Thyroid gland (tissue), 4 donors: ENCODE measurements around the gene RAB40B. TPM values are rescaled to one million over a fixed set of nuclear protein-coding genes. Genes with fewer than 3 reads are reported as not detected.

Experiments used
- DNase-seq, 2 donors: peaks; one replicate each; pipeline ENCODE4 v3.0.0-alpha.2; 2019
- H3K27ac ChIP-seq, 3 donors: fragments of 200-600 bp; sonication (generic); 1 replicate in 2 of 3; 2 replicates in 1 of 3; pipeline ENCODE4 v1.5.1; 2016 to 2019; ENCODE audit warnings: mild to moderate bottlenecking in 1 of 3, moderate library complexity in 1 of 3
- H3K27me3 ChIP-seq: fragments of 200-600 bp; sonication (generic); one replicate; pipeline ENCODE4 v1.5.1; 2019
- H3K36me3 ChIP-seq, 2 donors: fragments of 200-600 bp; sonication (generic); one replicate each; pipeline ENCODE4 v1.5.1; 2016 to 2019
- H3K4me1 ChIP-seq, 2 donors: fragments of 200-600 bp; sonication (generic); one replicate each; pipeline ENCODE4 v1.5.1; 2017 to 2019
- H3K4me3 ChIP-seq, 3 donors: fragments of 200-600 bp; sonication (generic); replicated peaks in 1 of 3; 1 replicate in 2 of 3; 2 replicates in 1 of 3; pipeline ENCODE4 v1.5.1; 2016; ENCODE audit warnings: mild to moderate bottlenecking in 1 of 3
- H3K9me3 ChIP-seq: fragments of 200-600 bp; sonication (generic); one replicate; pipeline ENCODE4 v1.5.1; 2017
- CTCF ChIP-seq, 6 experiments: fragments of 200-600 bp in 3 of 6; fragments of 450-650 bp in 3 of 6; sonication (generic) in 3 of 6; IDR thresholded peaks; one replicate each; pipeline ENCODE4 v1.5.1; 2016 to 2019; ENCODE audit warnings: antibody characterized with exemption in 6 of 6, mild to moderate bottlenecking in 2 of 6, inconsistent platforms in 1 of 6, moderate library complexity in 1 of 6
- POLR2A ChIP-seq, 2 donors: fragments of 450-650 bp; IDR thresholded peaks; one replicate each; pipeline ENCODE4 v1.6.1; 2017; ENCODE audit warnings: antibody characterized with exemption in 2 of 2, mild to moderate bottlenecking in 2 of 2, moderate library complexity in 1 of 2
- WGBS, 2 donors: methylation state at CpG; one replicate each; pipeline ENCODE4 v1.1.5; 2017; 5-methylcytosine and 5-hydroxymethylcytosine counted together
- intact Hi-C: fragments of 100-400 bp; cut with DNase I; formaldehyde crosslinking; loops from one replicate; pipeline ENCODE4 v1.15.1; 2023
- total RNA-seq, 4 donors: library from RNA; depleted of rRNA; stranded (reverse); fragments of >200 nt; gene quantifications; one replicate each; pipeline ENCODE4 v1.2.3, GENCODE V29; 2016

The RAB40B gene
- total RNA-seq, 4 donors from 2014 or later, result 6.2 to 19.3 (median 11.3) TPM

- H3K36me3 ChIP-seq, result no peaks in the 10 kb centered on the region
- intact Hi-C loops, result no loop called here
- no peak for DNase-seq
- TF ChIP-seq POLR2A (IDR thresholded peaks at IDR 0.05) (no peak), CTCF (IDR thresholded peaks at IDR 0.05) (no peak)
- no peak overlapping the region for H3K27ac ChIP-seq
- no peaks in the 10 kb centered on the region for H3K9me3 ChIP-seq
- WGBS, 2 donors, result 85 to 87% methylated on average over 13 of the region's 13 CpGs
- H3K27me3 ChIP-seq, result no peaks in the 10 kb centered on the region
- no peak overlapping the region for H3K4me3 ChIP-seq
- no peaks in the 10 kb centered on the region for H3K4me1 ChIP-seq
These were observed 14.2 kb downstream of the RAB40B start for GRCh38 chr17:82684228-82684841.

GRCh38 chr17:82683534-82683933 lies 15.0 kb downstream of the RAB40B start:
- no peak for DNase-seq
- no peak overlapping the region for H3K27ac ChIP-seq
- H3K4me3 ChIP-seq, result no peak overlapping the region
- intact Hi-C loops, result no loop called here
- no peaks in the 10 kb centered on the region for H3K4me1 ChIP-seq
- WGBS, 2 donors, result 88 to 97% methylated on average over 1 of the region's 1 CpG
- H3K36me3 ChIP-seq, result no peaks in the 10 kb centered on the region
- no peaks in the 10 kb centered on the region for H3K9me3 ChIP-seq
- H3K27me3 ChIP-seq, result no peaks in the 10 kb centered on the region
- no peak for TF ChIP-seq POLR2A (IDR thresholded peaks at IDR 0.05)
- no peak for TF ChIP-seq CTCF (IDR thresholded peaks at IDR 0.05)

- TF ChIP-seq CTCF (IDR thresholded peaks at IDR 0.05) (no peak), POLR2A (IDR thresholded peaks at IDR 0.05) (no peak)
- Histone ChIP-seq H3K9me3 (no peaks in the 10 kb centered on the region), H3K4me3 (no peak overlapping the region), H3K36me3 (no peaks in the 10 kb centered on the region), H3K4me1 (no peaks in the 10 kb centered on the region), H3K27me3 (no peaks in the 10 kb centered on the region), H3K27ac (no peak overlapping the region)
- no peak for DNase-seq
- intact Hi-C loops, result no loop called here
- WGBS, 2 donors, result 95 to 97% methylated on average over 3 of the region's 3 CpGs
These were observed 17.0 kb downstream of the RAB40B start for GRCh38 chr17:82681547-82681946.

- no peak overlapping the region for H3K4me3 ChIP-seq
- no peaks in the 10 kb centered on the region for H3K4me1 ChIP-seq
- 92 to 93% methylated on average over 19 to 20 of the region's 28 CpGs for WGBS, 2 donors
- TF ChIP-seq POLR2A (IDR thresholded peaks at IDR 0.05) (no peak), CTCF (IDR thresholded peaks at IDR 0.05) (no peak)
- no peaks in the 10 kb centered on the region for H3K36me3 ChIP-seq
- H3K27me3 ChIP-seq, result no peaks in the 10 kb centered on the region
- H3K27ac ChIP-seq, result no peak overlapping the region
- intact Hi-C loops, result no loop called here
- no peaks in the 10 kb centered on the region for H3K9me3 ChIP-seq
- no peak for DNase-seq
These were observed 18.7 kb downstream of the RAB40B start for GRCh38 chr17:82679586-82680465.

- intact Hi-C loops, result no loop called here
- no peaks in the 10 kb centered on the region for H3K9me3 ChIP-seq
- H3K4me1 ChIP-seq, result no peaks in the 10 kb centered on the region
- WGBS, 2 donors, result 82 to 86% methylated on average over 14 of the region's 14 CpGs
- H3K27ac ChIP-seq, result no peak overlapping the region
- no peak for DNase-seq
- no peaks in the 10 kb centered on the region for H3K27me3 ChIP-seq
- no peak for TF ChIP-seq CTCF (IDR thresholded peaks at IDR 0.05)
- no peak overlapping the region for H3K4me3 ChIP-seq
- H3K36me3 ChIP-seq, result no peaks in the 10 kb centered on the region
These were observed 20.1 kb downstream of the RAB40B start for GRCh38 chr17:82678265-82678891.
